A673 (cell line): ENCODE measurements around the gene TTLL12. TPM values are rescaled to one million over a fixed set of nuclear protein-coding genes. Genes with fewer than 3 reads are reported as not detected.

ENCODE experiments used
- BruUV-seq: library from RNA; stranded (reverse); fragments of 400-500 nt; replicated peaks from 2 replicates; lab custom pipeline; 2021; lab: Mats Ljungman, UMichigan
- CTCF ChIA-PET: fragments of 300-600 bp; sonication (Branson Sonifier 250); formaldehyde crosslinking; loops from one replicate; lab custom pipeline; 2022; ENCODE audit warnings: antibody characterized with exemption; lab: Charles Lee
- POLR2A ChIA-PET: fragments of 300-600 bp; sonication (Branson Sonifier 250); formaldehyde crosslinking; loops from one replicate; lab custom pipeline; 2022; ENCODE audit warnings: antibody characterized with exemption; ENCODE audit not compliant: low non-redundant PET; lab: Charles Lee
- DNase-seq: peaks from one replicate; pipeline ENCODE4 v3.0.0-alpha.2; 2015; ENCODE audit warnings: low spot score
- H3K27ac ChIP-seq: fragments of 200-600 bp; sonication (generic); 2 replicates; pipeline ENCODE4 v1.5.1; 2016; ENCODE audit warnings: mixed run types, low read depth, mild to moderate bottlenecking, mixed read lengths, antibody characterized with exemption, low read length; ENCODE audit not compliant: poor library complexity, severe bottlenecking
- H3K27me3 ChIP-seq: fragments of 200-600 bp; sonication (generic); replicated peaks from 2 replicates; pipeline ENCODE4 v1.6.1; 2017; ENCODE audit warnings: mixed run types, low read depth, mild to moderate bottlenecking, mixed read lengths, antibody characterized with exemption, low read length; ENCODE audit not compliant: insufficient read depth, poor library complexity
- H3K36me3 ChIP-seq: fragments of 200-600 bp; sonication (generic); 2 replicates; pipeline ENCODE4 v1.6.1; 2016; ENCODE audit warnings: mixed run types, mild to moderate bottlenecking, mixed read lengths, antibody characterized with exemption, low read length; ENCODE audit not compliant: insufficient read depth, poor library complexity, severe bottlenecking
- H3K4me1 ChIP-seq: fragments of 200-600 bp; sonication (generic); 2 replicates; pipeline ENCODE4 v1.6.1; 2017; ENCODE audit warnings: mixed run types, mild to moderate bottlenecking, mixed read lengths, antibody characterized with exemption, low read length; ENCODE audit not compliant: insufficient read depth, poor library complexity, severe bottlenecking
- H3K4me3 ChIP-seq: fragments of 200-600 bp; sonication (generic); 2 replicates; pipeline ENCODE4 v1.5.1; 2016; ENCODE audit warnings: low read depth, mixed run types, mild to moderate bottlenecking, mixed read lengths, low read length; ENCODE audit not compliant: poor library complexity, severe bottlenecking
- H3K9me3 ChIP-seq: fragments of 200-600 bp; sonication (generic); 2 replicates; pipeline ENCODE4 v1.6.1; 2016; ENCODE audit warnings: mixed run types, low read depth, mild to moderate bottlenecking, mixed read lengths, antibody characterized with exemption, low read length; ENCODE audit not compliant: poor library complexity, severe bottlenecking
- EZH2 ChIP-seq: fragments of 200-600 bp; sonication (generic); IDR thresholded peaks from 2 replicates; pipeline ENCODE4 v1.6.1; 2017; ENCODE audit warnings: borderline replicate concordance, low read depth, mild to moderate bottlenecking, mixed read lengths, antibody characterized with exemption, low read length; ENCODE audit not compliant: poor library complexity, severe bottlenecking
- intact Hi-C: fragments of 100-400 bp; cut with micrococcal nuclease; formaldehyde crosslinking; loops from one replicate; pipeline ENCODE4 v1.10.0; 2022; ENCODE audit not compliant: unreplicated experiment
- total RNA-seq: library from RNA; stranded (reverse); gene quantifications from 2 replicates; pipeline ENCODE4 v1.2.3, GENCODE V29; 2021
- TF ChIP-seq, protein P1 (sequence below): fragments of 300-800, 200-600 bp; sonication (generic); conservative IDR thresholded peaks from 2 replicates; pipeline ENCODE4 v1.5.1; 2017; ENCODE audit warnings: low read depth, mild to moderate bottlenecking, antibody characterized with exemption, low read length, moderate library complexity, mixed read lengths

TTLL12 gene
- total RNA-seq, 1 experiment from 2014 or later: 138 TPM

- no peak overlapping the region for H3K27ac ChIP-seq
- ChIA-PET CTCF (no interaction called here), POLR2A (no interaction called here)
- H3K27me3 ChIP-seq: no peaks in the 10 kb centered on the region
- H3K9me3 ChIP-seq: no peaks in the 10 kb centered on the region
- intact Hi-C loops: no loop called here
- H3K4me1 ChIP-seq: no peaks in the 10 kb centered on the region
- no peaks in the 10 kb centered on the region for H3K36me3 ChIP-seq
- H3K4me3 ChIP-seq: no peak overlapping the region
- no peak for TF ChIP-seq EZH2
- TF ChIP-seq, protein P1, sequence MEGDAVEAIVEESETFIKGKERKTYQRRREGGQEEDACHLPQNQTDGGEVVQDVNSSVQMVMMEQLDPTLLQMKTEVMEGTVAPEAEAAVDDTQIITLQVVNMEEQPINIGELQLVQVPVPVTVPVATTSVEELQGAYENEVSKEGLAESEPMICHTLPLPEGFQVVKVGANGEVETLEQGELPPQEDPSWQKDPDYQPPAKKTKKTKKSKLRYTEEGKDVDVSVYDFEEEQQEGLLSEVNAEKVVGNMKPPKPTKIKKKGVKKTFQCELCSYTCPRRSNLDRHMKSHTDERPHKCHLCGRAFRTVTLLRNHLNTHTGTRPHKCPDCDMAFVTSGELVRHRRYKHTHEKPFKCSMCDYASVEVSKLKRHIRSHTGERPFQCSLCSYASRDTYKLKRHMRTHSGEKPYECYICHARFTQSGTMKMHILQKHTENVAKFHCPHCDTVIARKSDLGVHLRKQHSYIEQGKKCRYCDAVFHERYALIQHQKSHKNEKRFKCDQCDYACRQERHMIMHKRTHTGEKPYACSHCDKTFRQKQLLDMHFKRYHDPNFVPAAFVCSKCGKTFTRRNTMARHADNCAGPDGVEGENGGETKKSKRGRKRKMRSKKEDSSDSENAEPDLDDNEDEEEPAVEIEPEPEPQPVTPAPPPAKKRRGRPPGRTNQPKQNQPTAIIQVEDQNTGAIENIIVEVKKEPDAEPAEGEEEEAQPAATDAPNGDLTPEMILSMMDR: no peak
- no TSS peak for BruUV-seq
- no peak for DNase-seq
These were observed 14.7 kb upstream of the TTLL12 start for GRCh38 chr22:43201486-43202219.

- DNase-seq: no peak
- H3K4me1 ChIP-seq: no peaks in the 10 kb centered on the region
- intact Hi-C loops: no loop called here
- no peak for TF ChIP-seq EZH2
- TF ChIP-seq, protein P1: no peak
- H3K4me3 ChIP-seq: no peak overlapping the region
- ChIA-PET CTCF (no interaction called here), POLR2A (no interaction called here)
- no peaks in the 10 kb centered on the region for H3K27me3 ChIP-seq
- BruUV-seq: no TSS peak
- H3K36me3 ChIP-seq: no peaks in the 10 kb centered on the region
- no peak overlapping the region for H3K27ac ChIP-seq
- H3K9me3 ChIP-seq: no peaks in the 10 kb centered on the region
These were observed 13.6 kb upstream of the TTLL12 start for GRCh38 chr22:43200555-43200954.

DNA sequence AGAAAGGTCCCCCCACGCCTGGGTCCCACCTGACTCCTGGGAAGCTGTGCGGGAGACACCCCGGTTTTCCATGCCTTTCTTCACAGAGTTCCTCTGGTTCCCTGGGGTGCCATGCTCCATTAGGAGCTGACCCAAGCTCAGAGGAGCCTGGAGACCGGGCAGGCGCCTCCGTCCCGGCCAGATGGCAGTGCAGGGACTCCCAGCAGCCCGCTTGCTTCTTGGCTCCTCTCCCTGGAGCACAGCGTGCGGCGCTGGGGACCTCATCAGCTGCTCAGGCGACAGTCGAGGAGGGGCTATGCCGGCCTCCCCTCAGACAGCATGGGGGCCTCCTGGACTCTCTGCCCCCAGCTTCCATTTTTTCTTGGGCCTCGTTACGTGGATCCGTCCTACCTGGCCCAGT is 13.1 kb upstream of the TTLL12 start:
- no peak overlapping the region for H3K4me3 ChIP-seq
- DNase-seq: no peak
- BruUV-seq: no TSS peak
- no peak overlapping the region for H3K27ac ChIP-seq
- no peak for TF ChIP-seq EZH2
- H3K27me3 ChIP-seq: no peaks in the 10 kb centered on the region
- no peaks in the 10 kb centered on the region for H3K9me3 ChIP-seq
- POLR2A ChIA-PET: no interaction called here
- H3K4me1 ChIP-seq: no peaks in the 10 kb centered on the region
- no peaks in the 10 kb centered on the region for H3K36me3 ChIP-seq
- CTCF ChIA-PET: no interaction called here
- intact Hi-C loops: no loop called here
